GM19035 (cell line): Measurements from ENCODE around the gene CXCR1.
A peak's percentile ranks its signal among the peaks of the same experiment; 100 is the strongest.
"Not testable (repeated sequence)": the region's sequence is repeated elsewhere in the genome, so short reads cannot be mapped to it uniquely, and the experiment has no call there.

Experiments used
- ATAC-seq: cut with Tn5 transposase; IDR thresholded peaks from one replicate; pipeline ENCODE4 v1.9.1; 2021; ENCODE audit not compliant: unreplicated experiment

Gene CXCR1

GRCh38 chr2:218166791-218167190 is at the start of gene CXCR1:
CXCR1 (minus strand) TSS chr2:218166962; CDS start chr2:218165211, 1,751 bp downstream.
- no peak for ATAC-seq

GRCh38 chr2:218216336-218216673 is 49.5 kb upstream of the CXCR1 start:
- ATAC-seq, result no peak

GRCh38 chr2:218214116-218214515 is 47.4 kb upstream of the CXCR1 start:
- no peak for ATAC-seq

- ATAC-seq, result no peak
Observed at GRCh38 chr2:218209078-218209477, 42.3 kb upstream of the CXCR1 start.

GRCh38 chr2:218202266-218202665 is 35.5 kb upstream of the CXCR1 start:
- no peak for ATAC-seq

GRCh38 chr2:218196974-218197373 is 30.2 kb upstream of the CXCR1 start:
- ATAC-seq, result no peak

GRCh38 chr2:218194880-218195279 is 28.1 kb upstream of the CXCR1 start:
- no peak for ATAC-seq

GRCh38 chr2:218193701-218194100 is 26.9 kb upstream of the CXCR1 start:
- no peak for ATAC-seq

GRCh38 chr2:218192902-218193430 is 26.2 kb upstream of the CXCR1 start:
- ATAC-seq, result no peak

- no peak for ATAC-seq
Observed at GRCh38 chr2:218188528-218188927, 21.8 kb upstream of the CXCR1 start.

GRCh38 chr2:218187296-218188015 is 20.7 kb upstream of the CXCR1 start:
- ATAC-seq, result no peak

GRCh38 chr2:218186876-218187275 is 20.1 kb upstream of the CXCR1 start:
- ATAC-seq, result no peak

GRCh38 chr2:218186355-218186766 is 19.6 kb upstream of the CXCR1 start:
- ATAC-seq, result peak; percentile 67

GRCh38 chr2:218184331-218184730 is 17.6 kb upstream of the CXCR1 start:
- no peak for ATAC-seq

GRCh38 chr2:218180467-218181114 is 13.8 kb upstream of the CXCR1 start:
- no peak for ATAC-seq

GRCh38 chr2:218179782-218180181 is 13.0 kb upstream of the CXCR1 start:
- ATAC-seq, result no peak

- no peak for ATAC-seq
Observed at GRCh38 chr2:218172845-218173244, 6.1 kb upstream of the CXCR1 start.

- not testable (repeated sequence) for ATAC-seq
Observed at GRCh38 chr2:218171744-218172143, 5.0 kb upstream of the CXCR1 start.

GRCh38 chr2:218169757-218170546 is 3.2 kb upstream of the CXCR1 start:
- no peak for ATAC-seq

- no peak for ATAC-seq
Observed at GRCh38 chr2:218168635-218169462, 2.1 kb upstream of the CXCR1 start.

- ATAC-seq, result no peak
Observed at GRCh38 chr2:218168016-218168415, 1.3 kb upstream of the CXCR1 start.
